Measurements from ENCODE around the gene ITPR2.

The ITPR2 gene

DNA sequence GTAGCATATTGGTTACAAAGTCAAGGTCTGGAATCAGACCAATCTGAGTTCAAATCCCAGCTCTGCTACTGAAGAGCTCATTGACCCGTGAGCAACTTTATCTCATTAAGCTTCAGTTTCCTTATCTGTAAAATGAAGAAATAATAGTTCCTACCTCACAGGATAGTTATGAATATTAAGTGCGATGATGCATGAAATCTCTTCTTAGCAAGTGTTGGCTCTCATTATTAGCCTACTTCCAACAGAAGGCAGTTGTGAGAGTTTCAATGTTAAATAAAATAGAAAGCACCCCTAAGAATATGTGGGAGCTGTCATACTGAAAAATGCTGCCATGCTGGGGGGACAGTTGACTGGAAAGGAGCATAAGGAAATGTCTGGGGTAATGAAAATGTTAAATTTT is 39.0 kb upstream of the ITPR2 start:
- peak; percentile 50 for DNase-seq (ENCODE audit: extremely low read depth, insufficient read length)
- H3K27me3 ChIP-seq (replicated peaks; ENCODE audit: control insufficient read depth, insufficient read depth, low read length): no peaks in the 10 kb centered on the region
- no peak overlapping the region for H3K4me3 ChIP-seq (replicated peaks; ENCODE audit: low read depth, low read length)
- H3K36me3 ChIP-seq (ENCODE audit: control insufficient read depth, insufficient read depth, low read length): no peaks in the 10 kb centered on the region
- TF ChIP-seq, protein P1, sequence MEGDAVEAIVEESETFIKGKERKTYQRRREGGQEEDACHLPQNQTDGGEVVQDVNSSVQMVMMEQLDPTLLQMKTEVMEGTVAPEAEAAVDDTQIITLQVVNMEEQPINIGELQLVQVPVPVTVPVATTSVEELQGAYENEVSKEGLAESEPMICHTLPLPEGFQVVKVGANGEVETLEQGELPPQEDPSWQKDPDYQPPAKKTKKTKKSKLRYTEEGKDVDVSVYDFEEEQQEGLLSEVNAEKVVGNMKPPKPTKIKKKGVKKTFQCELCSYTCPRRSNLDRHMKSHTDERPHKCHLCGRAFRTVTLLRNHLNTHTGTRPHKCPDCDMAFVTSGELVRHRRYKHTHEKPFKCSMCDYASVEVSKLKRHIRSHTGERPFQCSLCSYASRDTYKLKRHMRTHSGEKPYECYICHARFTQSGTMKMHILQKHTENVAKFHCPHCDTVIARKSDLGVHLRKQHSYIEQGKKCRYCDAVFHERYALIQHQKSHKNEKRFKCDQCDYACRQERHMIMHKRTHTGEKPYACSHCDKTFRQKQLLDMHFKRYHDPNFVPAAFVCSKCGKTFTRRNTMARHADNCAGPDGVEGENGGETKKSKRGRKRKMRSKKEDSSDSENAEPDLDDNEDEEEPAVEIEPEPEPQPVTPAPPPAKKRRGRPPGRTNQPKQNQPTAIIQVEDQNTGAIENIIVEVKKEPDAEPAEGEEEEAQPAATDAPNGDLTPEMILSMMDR (IDR thresholded peaks at IDR 0.05; ENCODE audit: insufficient read depth, low read length, poor library complexity, severe bottlenecking): no peak

DNA sequence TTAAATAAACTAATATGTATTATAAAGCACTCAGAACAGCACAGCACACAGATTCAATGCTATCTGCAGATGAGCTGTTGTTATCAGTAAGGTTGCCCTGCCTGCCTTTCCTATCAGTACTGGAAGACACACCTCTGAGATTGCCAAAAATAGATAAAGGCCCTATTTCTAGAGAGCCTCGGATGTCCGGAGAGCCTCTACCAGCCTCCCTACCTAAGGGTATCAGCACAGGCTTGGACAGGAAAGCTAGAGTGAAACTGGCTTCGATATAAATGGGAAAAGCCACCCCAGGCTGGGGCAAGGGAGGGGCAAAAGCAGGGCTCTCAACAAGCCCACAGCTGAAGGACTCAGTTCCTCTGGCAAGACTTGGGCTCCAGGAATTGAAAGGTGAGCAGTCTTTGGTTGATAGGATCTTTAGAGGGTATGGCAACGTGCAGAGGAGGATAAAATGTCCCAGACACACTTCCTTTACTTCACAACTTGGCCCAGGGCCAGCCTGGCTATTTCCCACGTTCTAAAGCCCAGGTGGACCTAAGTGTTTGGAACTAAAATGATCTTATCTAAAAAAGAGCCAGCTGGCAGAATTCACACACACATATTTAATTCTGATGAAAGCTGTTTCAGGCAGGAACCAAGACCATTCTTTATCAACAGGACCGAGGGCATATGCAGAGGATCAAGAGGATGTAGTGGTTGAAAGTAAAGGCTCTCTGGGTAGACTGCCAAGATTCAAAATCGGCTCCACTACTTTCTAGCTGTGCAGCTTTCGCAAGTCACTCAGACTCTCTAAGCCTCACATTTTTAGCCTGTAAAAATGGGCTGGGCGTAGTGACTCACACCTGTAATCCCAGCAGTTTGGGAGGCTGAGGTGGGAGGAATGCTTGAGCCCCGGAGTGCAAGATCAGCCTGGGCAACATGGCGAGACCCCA is 37.8 kb upstream of the ITPR2 start:
- H3K4me3 ChIP-seq (replicated peaks; ENCODE audit: low read depth, low read length): no peak overlapping the region
- no peaks in the 10 kb centered on the region for H3K36me3 ChIP-seq (ENCODE audit: control insufficient read depth, insufficient read depth, low read length)
- TF ChIP-seq, protein P1 (IDR thresholded peaks at IDR 0.05; ENCODE audit: insufficient read depth, low read length, poor library complexity, severe bottlenecking): no peak
- no peaks in the 10 kb centered on the region for H3K27me3 ChIP-seq (replicated peaks; ENCODE audit: control insufficient read depth, insufficient read depth, low read length)
- DNase-seq (ENCODE audit: extremely low read depth, insufficient read length): peak; percentile 43

DNA sequence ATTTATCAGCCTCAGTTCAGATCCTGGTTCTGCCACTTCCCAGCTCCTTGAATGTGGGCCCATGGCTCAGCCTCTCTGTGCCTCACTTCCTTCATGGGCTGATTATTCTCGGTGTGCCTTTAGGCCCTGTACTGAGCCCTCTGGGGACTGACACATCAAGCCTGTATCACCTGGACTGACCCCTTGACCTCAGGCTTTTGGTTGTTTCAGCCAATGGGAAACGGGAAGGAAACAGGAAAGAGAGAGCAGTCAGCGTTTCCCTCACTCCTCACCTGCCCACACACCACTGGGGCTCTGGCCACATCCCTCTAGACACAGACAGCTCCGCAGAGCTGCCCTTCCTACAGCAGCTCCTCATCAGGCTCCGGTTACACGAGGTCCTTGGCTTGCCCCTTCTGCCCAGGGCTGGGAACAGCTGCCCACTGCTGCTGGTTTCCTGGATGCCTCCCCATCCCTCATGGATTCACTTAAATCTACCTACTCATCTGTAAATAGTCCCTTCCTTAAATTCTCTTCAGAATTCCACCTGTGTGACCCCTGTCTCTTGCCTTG is 37.0 kb upstream of the ITPR2 start:
- Histone ChIP-seq H3K4me3 (replicated peaks; ENCODE audit: low read depth, low read length) (no peak overlapping the region), H3K27me3 (replicated peaks; ENCODE audit: control insufficient read depth, insufficient read depth, low read length) (no peaks in the 10 kb centered on the region), H3K36me3 (ENCODE audit: control insufficient read depth, insufficient read depth, low read length) (no peaks in the 10 kb centered on the region)
- TF ChIP-seq, protein P1 (IDR thresholded peaks at IDR 0.05; ENCODE audit: insufficient read depth, low read length, poor library complexity, severe bottlenecking): no peak
- DNase-seq (ENCODE audit: extremely low read depth, insufficient read length): no peak

DNA sequence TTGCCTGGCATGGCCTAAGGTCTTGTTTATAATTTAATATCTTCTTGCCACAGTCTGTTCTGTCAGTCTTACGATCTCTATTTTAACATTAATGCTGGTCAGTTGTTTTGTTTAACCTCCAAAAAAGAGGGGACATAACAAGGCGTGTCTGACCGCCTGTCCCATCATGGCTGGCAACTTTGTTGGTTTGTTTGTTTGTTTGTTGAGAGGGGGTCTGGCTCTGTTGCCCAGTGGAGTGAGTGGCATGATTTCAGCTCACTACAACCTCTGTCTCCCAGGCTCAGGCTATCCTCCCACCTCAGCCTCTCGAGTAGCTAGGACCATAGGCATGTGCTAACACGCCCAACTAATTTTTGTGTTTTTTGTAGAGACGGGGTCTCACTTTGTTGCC is 36.1 kb upstream of the ITPR2 start:
- Histone ChIP-seq H3K27me3 (replicated peaks; ENCODE audit: control insufficient read depth, insufficient read depth, low read length) (no peaks in the 10 kb centered on the region), H3K4me3 (replicated peaks; ENCODE audit: low read depth, low read length) (no peak overlapping the region), H3K36me3 (ENCODE audit: control insufficient read depth, insufficient read depth, low read length) (no peaks in the 10 kb centered on the region)
- TF ChIP-seq, protein P1 (IDR thresholded peaks at IDR 0.05; ENCODE audit: insufficient read depth, low read length, poor library complexity, severe bottlenecking): no peak
- DNase-seq (ENCODE audit: extremely low read depth, insufficient read length): no peak

DNA sequence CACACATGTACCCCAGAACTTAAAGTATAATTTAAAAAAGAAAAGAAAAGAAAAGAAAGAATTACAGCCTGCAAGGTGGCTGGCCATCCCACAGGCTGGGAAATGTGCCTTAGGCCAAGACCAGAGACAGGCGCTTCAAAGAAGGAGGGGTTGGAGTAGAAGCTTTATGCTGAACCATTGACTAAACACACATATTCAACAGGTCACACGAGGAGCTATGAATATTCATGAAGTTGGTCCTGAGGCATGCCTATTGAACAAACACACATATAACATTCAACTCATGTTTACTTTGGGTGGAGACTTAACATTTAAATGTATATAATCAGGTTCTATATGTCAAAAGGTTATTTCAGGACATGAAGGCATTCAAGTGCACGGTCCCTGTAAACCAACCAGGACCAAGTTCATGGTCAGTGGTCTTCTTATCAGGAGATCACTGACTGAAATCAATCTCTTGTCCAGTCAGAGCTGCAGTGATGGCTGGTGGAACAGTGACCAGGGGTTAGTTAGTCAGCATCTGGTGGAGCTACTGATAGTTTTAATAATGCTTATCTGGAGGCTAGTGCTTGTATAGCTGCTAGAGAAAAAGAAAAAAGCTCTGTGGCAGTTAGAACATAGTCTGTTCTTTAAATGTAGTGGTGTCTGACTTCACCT is 35.6 kb upstream of the ITPR2 start:
- DNase-seq (ENCODE audit: extremely low read depth, insufficient read length): no peak
- TF ChIP-seq, protein P1 (IDR thresholded peaks at IDR 0.05; ENCODE audit: insufficient read depth, low read length, poor library complexity, severe bottlenecking): no peak
- H3K4me3 ChIP-seq (replicated peaks; ENCODE audit: low read depth, low read length): no peak overlapping the region
- no peaks in the 10 kb centered on the region for H3K27me3 ChIP-seq (replicated peaks; ENCODE audit: control insufficient read depth, insufficient read depth, low read length)
- H3K36me3 ChIP-seq (ENCODE audit: control insufficient read depth, insufficient read depth, low read length): no peaks in the 10 kb centered on the region
